Activated CD8-positive, alpha-beta memory T cell treated with anti-CD3 and anti-CD28 coated beads for 36 hours (primary cell): Measurements from ENCODE around the gene RPL32. TPM values are rescaled to one million over a fixed set of nuclear protein-coding genes. Genes with fewer than 3 reads are reported as not detected.

Experiments used
- CTCF ChIA-PET: fragments of 350-600 bp; sonication (Branson Sonifier 250); formaldehyde crosslinking; loops from one replicate; lab custom pipeline; 2021; ENCODE audit warnings: antibody characterized with exemption; lab: Charles Lee
- POLR2A ChIA-PET: fragments of 350-600 bp; sonication (Branson Sonifier 250); formaldehyde crosslinking; loops from one replicate; lab custom pipeline; 2021; ENCODE audit warnings: antibody characterized with exemption; lab: Charles Lee
- total RNA-seq, 2 experiments: library from RNA; stranded (reverse); gene quantifications; one replicate each; pipeline ENCODE4 v1.2.3, GENCODE V29; 2021

Gene RPL32
- total RNA-seq, 2 experiments from 2014 or later, result 2,580 to 2,744 TPM

- ChIA-PET CTCF (interaction anchor here (0.5 to 1.1 kb wide), 3 partner anchors 30 to 226 kb away, joined by 3 to 4 read pairs (median 3); no protein-coding TSS in a partner anchor), POLR2A (interaction anchor here (0.5 to 1.4 kb wide), 2 partner anchors 11 to 28 kb away, joined by 4 read pairs; no protein-coding TSS in a partner anchor)
Observed at GRCh38 chr3:12838179-12838965, 3.0 kb downstream of the RPL32 start.

GRCh38 chr3:12837295-12837986, 3.9 kb downstream of the RPL32 start:
- ChIA-PET POLR2A (interaction anchor here (0.5 to 1.4 kb wide), 2 partner anchors 10 to 28 kb away, joined by 4 read pairs; no protein-coding TSS in a partner anchor), CTCF (interaction anchor here (0.5 to 1.1 kb wide), 2 partner anchors 29 to 227 kb away, joined by 3 read pairs; no protein-coding TSS in a partner anchor)

- POLR2A ChIA-PET, result interaction anchor here (0.6 to 0.9 kb wide), 4 partner anchors 9 to 41 kb away, joined by 3 to 6 read pairs (median 4); no protein-coding TSS in a partner anchor
- CTCF ChIA-PET, result no interaction called here
Observed at GRCh38 chr3:12835052-12835665, 6.2 kb downstream of the RPL32 start.

GRCh38 chr3:12833222-12834161, 7.9 kb downstream of the RPL32 start:
- ChIA-PET CTCF (interaction anchor here (0.9 to 1.4 kb wide), 3 partner anchors 8 to 23 kb away, joined by 3 to 4 read pairs (median 3); partner anchors contain the start of gene RPL32), POLR2A (interaction anchor here (3.4 kb wide), 1 partner anchor 7 kb away, joined by 20 read pairs; the partner anchor contains the start of gene RPL32)

- CTCF ChIA-PET, result interaction anchor here (0.9 to 1.4 kb wide), 3 partner anchors 8 to 22 kb away, joined by 3 to 4 read pairs (median 3); partner anchors contain the start of gene RPL32
- POLR2A ChIA-PET, result interaction anchor here (3.4 kb wide), 1 partner anchor 8 kb away, joined by 20 read pairs; the partner anchor contains the start of gene RPL32
Observed at GRCh38 chr3:12832350-12833221, 8.8 kb downstream of the RPL32 start.

GRCh38 chr3:12831301-12831866, 10.0 kb downstream of the RPL32 start:
- CTCF ChIA-PET, result interaction anchor here (0.6 to 1.9 kb wide), 2 partner anchors 10 to 98 kb away, joined by 3 to 6 read pairs; partner anchors contain the start of gene RPL32
- POLR2A ChIA-PET, result interaction anchor here (0.7 to 3.4 kb wide), 2 partner anchors 9 to 10 kb away, joined by 3 to 20 read pairs; partner anchors contain the start of gene RPL32

- ChIA-PET POLR2A (interaction anchor here (0.7 to 3.4 kb wide), 2 partner anchors 9 to 10 kb away, joined by 3 to 20 read pairs; partner anchors contain the start of gene RPL32), CTCF (interaction anchor here (0.6 to 1.9 kb wide), 2 partner anchors 11 to 99 kb away, joined by 3 to 6 read pairs; partner anchors contain the start of gene RPL32)
Observed at GRCh38 chr3:12830785-12831156, 10.6 kb downstream of the RPL32 start.

- ChIA-PET POLR2A (interaction anchor here (3.4 kb wide), 1 partner anchor 11 kb away, joined by 20 read pairs; the partner anchor contains the start of gene RPL32), CTCF (interaction anchor here (0.6 to 1.9 kb wide), 2 partner anchors 12 to 109 kb away, joined by 4 to 6 read pairs; partner anchors contain the start of gene RPL32)
Observed at GRCh38 chr3:12829886-12830784, 11.2 kb downstream of the RPL32 start.

- ChIA-PET CTCF (interaction anchor here (0.6 kb wide), 1 partner anchor 109 kb away, joined by 4 read pairs; no protein-coding TSS in a partner anchor), POLR2A (no interaction called here)
Observed at GRCh38 chr3:12829404-12829803, 12.0 kb downstream of the RPL32 start.

- POLR2A ChIA-PET, result interaction anchor here (0.6 kb wide), 1 partner anchor 376 kb away, joined by 4 read pairs; no protein-coding TSS in a partner anchor
- CTCF ChIA-PET, result no interaction called here
Observed at GRCh38 chr3:12828751-12829150, 12.6 kb downstream of the RPL32 start.

GRCh38 chr3:12825156-12825555, 16.2 kb downstream of the RPL32 start:
- CTCF ChIA-PET, result interaction anchor here (1.4 kb wide), 1 partner anchor 17 kb away, joined by 4 read pairs; the partner anchor contains the start of gene RPL32
- POLR2A ChIA-PET, result no interaction called here

- CTCF ChIA-PET, result no interaction called here
- POLR2A ChIA-PET, result no interaction called here
Observed at GRCh38 chr3:12824299-12824698, 17.1 kb downstream of the RPL32 start.

GRCh38 chr3:12822725-12823373, 18.5 kb downstream of the RPL32 start:
- POLR2A ChIA-PET, result no interaction called here
- CTCF ChIA-PET, result interaction anchor here (1.1 to 1.2 kb wide), 2 partner anchors 9 to 12 kb away, joined by 3 to 4 read pairs; no protein-coding TSS in a partner anchor

GRCh38 chr3:12818773-12819172, 22.6 kb downstream of the RPL32 start:
- ChIA-PET POLR2A (no interaction called here), CTCF (interaction anchor here (1.5 kb wide), 1 partner anchor 23 kb away, joined by 5 read pairs; the partner anchor contains the start of gene RPL32)
